OCI-LY7 (cell line): ENCODE data around the gene ALG9. TPM values are rescaled to one million over a fixed set of nuclear protein-coding genes. Genes with fewer than 3 reads are reported as not detected.

Experiments
- BruUV-seq: library from RNA; stranded (reverse); fragments of 400-500 nt; replicated peaks from 2 replicates; lab custom pipeline; 2021; lab: Mats Ljungman, UMichigan
- CTCF ChIA-PET: fragments of 300-600 bp; sonication (Branson Sonifier 250); formaldehyde crosslinking; loops from one replicate; lab custom pipeline; 2022; ENCODE audit warnings: antibody characterized with exemption; ENCODE audit not compliant: unreplicated experiment; lab: Charles Lee
- POLR2A ChIA-PET: fragments of 300-600 bp; sonication (Branson Sonifier 250); formaldehyde crosslinking; loops from one replicate; lab custom pipeline; 2022; ENCODE audit warnings: antibody characterized with exemption; lab: Charles Lee
- DNase-seq: peaks from one replicate; pipeline ENCODE4 v3.0.0-alpha.2; 2015; ENCODE audit warnings: low spot score
- H2AFZ ChIP-seq: fragments of 200-600 bp; sonication (generic), shearing (Covaris generic); 2 replicates; pipeline ENCODE4 v1.6.1; 2014; ENCODE audit warnings: mild to moderate bottlenecking, antibody characterized with exemption, low read length, moderate library complexity
- H3K27ac ChIP-seq: fragments of 200-600 bp; sonication (generic); 2 replicates; pipeline ENCODE4 v1.5.1; 2014; ENCODE audit warnings: mixed run types, low read depth, mild to moderate bottlenecking, moderate library complexity, low read length, inconsistent platforms; ENCODE audit not compliant: poor library complexity, severe bottlenecking
- H3K36me3 ChIP-seq: fragments of 200-600 bp; sonication (generic); 2 replicates; pipeline ENCODE4 v1.6.1; 2014; ENCODE audit warnings: mild to moderate bottlenecking, antibody characterized with exemption, low read length, moderate library complexity, mixed read lengths; ENCODE audit not compliant: insufficient read depth
- H3K4me1 ChIP-seq: fragments of 200-600 bp; sonication (generic); 2 replicates; pipeline ENCODE4 v1.5.1; 2014; ENCODE audit warnings: mild to moderate bottlenecking, low read length; ENCODE audit not compliant: insufficient read depth, poor library complexity, severe bottlenecking
- H3K4me2 ChIP-seq: fragments of 200-600 bp; sonication (generic); 2 replicates; pipeline ENCODE4 v1.6.1; 2014; ENCODE audit warnings: mild to moderate bottlenecking, low read length
- H3K4me3 ChIP-seq: fragments of 200-600 bp; sonication (generic); 2 replicates; pipeline ENCODE4 v1.5.1; 2014; ENCODE audit warnings: mild to moderate bottlenecking, low read depth, low read length; ENCODE audit not compliant: poor library complexity, severe bottlenecking
- H3K79me2 ChIP-seq: fragments of 200-600 bp; sonication (generic); 2 replicates; pipeline ENCODE4 v1.6.1; 2016; ENCODE audit warnings: low read depth, mild to moderate bottlenecking, low read length, moderate library complexity, mixed read lengths; ENCODE audit not compliant: insufficient read depth
- H3K9me2 ChIP-seq: fragments of 200-600 bp; sonication (generic); 2 replicates; pipeline ENCODE4 v1.6.1; 2016; ENCODE audit warnings: mild to moderate bottlenecking, low read length, mixed read lengths; ENCODE audit not compliant: insufficient read depth
- H3K9me3 ChIP-seq: fragments of 200-600 bp; sonication (generic); 2 replicates; pipeline ENCODE4 v1.6.1; 2014; ENCODE audit warnings: mild to moderate bottlenecking, mixed run types, low read length, mixed read lengths
- H4K20me1 ChIP-seq: fragments of 200-600 bp; sonication (generic); 2 replicates; pipeline ENCODE4 v1.6.1; 2014; ENCODE audit warnings: mild to moderate bottlenecking, antibody characterized with exemption, low read length, moderate library complexity, mixed read lengths; ENCODE audit not compliant: insufficient read depth
- EZH2phosphoT487 ChIP-seq: fragments of 200-600 bp; sonication (generic); IDR thresholded peaks from 2 replicates; pipeline ENCODE4 v1.6.1; 2018; ENCODE audit warnings: low read depth, borderline replicate concordance, mild to moderate bottlenecking, mixed run types, antibody characterized with exemption, low read length, moderate library complexity, mixed read lengths
- intact Hi-C: fragments of 100-400 bp; cut with micrococcal nuclease; formaldehyde crosslinking; loops from one replicate; pipeline ENCODE4 v1.10.0; 2022; ENCODE audit not compliant: unreplicated experiment
- total RNA-seq, 2 experiments: library from RNA; depleted of rRNA in 1 of 2; stranded (reverse); fragments of >200 nt in 1 of 2; shearing (Covaris generic) in 1 of 2; gene quantifications; 2 replicates each; pipeline ENCODE4 v1.2.3, GENCODE V29; 2014 to 2022
- TF ChIP-seq, protein P1 (sequence below): fragments of 200-600 bp; sonication (generic); conservative IDR thresholded peaks from 2 replicates; pipeline ENCODE4 v1.5.1; 2014; ENCODE audit warnings: mild to moderate bottlenecking, antibody characterized with exemption, low read length, moderate library complexity, mixed read lengths

The ALG9 gene
- total RNA-seq, 2 experiments from 2014 or later: 16.8 to 21.6 TPM

DNA sequence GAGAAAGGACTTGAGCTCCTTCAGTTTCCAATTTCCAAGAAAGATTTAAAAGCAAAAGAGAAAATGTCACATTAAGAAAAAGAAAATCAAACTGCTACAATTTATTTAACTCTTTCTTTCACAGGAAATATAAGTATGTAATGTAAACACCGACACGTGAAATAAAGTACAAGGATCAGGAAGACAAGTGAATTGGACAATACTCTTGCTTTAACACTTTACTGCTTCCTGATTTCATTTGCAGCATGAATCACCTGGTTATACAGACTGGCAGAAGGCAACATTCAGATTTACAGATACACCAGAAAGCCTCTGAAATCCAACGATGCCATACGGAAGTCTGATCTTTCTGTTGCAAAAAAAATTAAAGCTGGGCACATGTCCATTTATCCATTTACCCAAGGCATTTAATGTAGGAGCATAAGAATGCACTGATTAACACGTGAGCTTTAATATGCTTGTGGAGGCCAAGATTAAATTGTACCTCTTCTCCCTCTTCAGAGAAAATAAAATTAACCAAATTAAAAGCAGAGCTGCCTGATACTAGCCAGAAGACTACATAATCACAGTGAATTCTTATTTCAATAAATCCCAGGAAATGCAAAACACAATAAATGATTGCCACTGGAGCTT lies 89.2 kb downstream of the ALG9 start:
- peaks cover 7% of the 10 kb centered on the region for H3K4me1 ChIP-seq
- TF ChIP-seq, protein P1, sequence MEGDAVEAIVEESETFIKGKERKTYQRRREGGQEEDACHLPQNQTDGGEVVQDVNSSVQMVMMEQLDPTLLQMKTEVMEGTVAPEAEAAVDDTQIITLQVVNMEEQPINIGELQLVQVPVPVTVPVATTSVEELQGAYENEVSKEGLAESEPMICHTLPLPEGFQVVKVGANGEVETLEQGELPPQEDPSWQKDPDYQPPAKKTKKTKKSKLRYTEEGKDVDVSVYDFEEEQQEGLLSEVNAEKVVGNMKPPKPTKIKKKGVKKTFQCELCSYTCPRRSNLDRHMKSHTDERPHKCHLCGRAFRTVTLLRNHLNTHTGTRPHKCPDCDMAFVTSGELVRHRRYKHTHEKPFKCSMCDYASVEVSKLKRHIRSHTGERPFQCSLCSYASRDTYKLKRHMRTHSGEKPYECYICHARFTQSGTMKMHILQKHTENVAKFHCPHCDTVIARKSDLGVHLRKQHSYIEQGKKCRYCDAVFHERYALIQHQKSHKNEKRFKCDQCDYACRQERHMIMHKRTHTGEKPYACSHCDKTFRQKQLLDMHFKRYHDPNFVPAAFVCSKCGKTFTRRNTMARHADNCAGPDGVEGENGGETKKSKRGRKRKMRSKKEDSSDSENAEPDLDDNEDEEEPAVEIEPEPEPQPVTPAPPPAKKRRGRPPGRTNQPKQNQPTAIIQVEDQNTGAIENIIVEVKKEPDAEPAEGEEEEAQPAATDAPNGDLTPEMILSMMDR: no peak
- no peak for TF ChIP-seq EZH2phosphoT487
- no peak overlapping the region for H3K4me3 ChIP-seq
- H3K4me2 ChIP-seq: no peak overlapping the region
- no peaks in the 10 kb centered on the region for H3K9me3 ChIP-seq
- intact Hi-C loops: no loop called here
- ChIA-PET CTCF (no interaction called here), POLR2A (interaction anchor here (0.5 to 1.9 kb wide), 7 partner anchors 10 to 90 kb away, joined by 3 to 4 read pairs (median 3); no protein-coding TSS in a partner anchor)
- no peak overlapping the region for H2AFZ ChIP-seq
- no peaks in the 10 kb centered on the region for H3K79me2 ChIP-seq
- DNase-seq: no peak
- no peaks in the 10 kb centered on the region for H4K20me1 ChIP-seq
- no peak overlapping the region for H3K27ac ChIP-seq
- H3K9me2 ChIP-seq: no peaks in the 10 kb centered on the region
- peaks cover 10% of the 10 kb centered on the region; the same call in 1 of the 2 replicates for H3K36me3 ChIP-seq
- BruUV-seq: no TSS peak

DNA sequence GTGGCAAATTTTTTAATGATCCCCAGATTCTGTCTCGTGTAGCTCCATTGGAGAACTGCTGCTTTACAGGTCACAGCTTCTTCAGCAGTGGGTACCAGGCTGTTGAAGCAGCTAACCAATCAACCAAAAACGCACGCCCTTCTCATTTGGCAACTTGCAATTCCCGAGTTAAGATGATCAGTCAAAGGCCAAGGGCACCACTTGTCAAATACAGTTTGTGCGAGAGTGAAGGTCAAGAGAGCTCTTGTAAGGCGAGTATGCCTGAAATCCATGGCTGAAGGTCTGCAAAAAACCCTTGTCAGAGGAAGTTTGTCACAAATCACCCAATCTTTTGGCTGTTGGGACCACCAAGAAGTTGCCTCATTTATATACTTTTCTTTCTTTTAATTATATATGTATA lies 92.3 kb downstream of the ALG9 start:
- no peak for TF ChIP-seq EZH2phosphoT487
- TF ChIP-seq, protein P1: no peak
- ChIA-PET CTCF (no interaction called here), POLR2A (interaction anchor here (1.4 to 1.6 kb wide), 2 partner anchors 54 to 58 kb away, joined by 3 to 4 read pairs; no protein-coding TSS in a partner anchor)
- H3K79me2 ChIP-seq: no peaks in the 10 kb centered on the region
- peaks cover 29% of the 10 kb centered on the region for H3K4me1 ChIP-seq
- H3K9me2 ChIP-seq: no peaks in the 10 kb centered on the region
- no peaks in the 10 kb centered on the region for H3K9me3 ChIP-seq
- no peak overlapping the region for H3K4me3 ChIP-seq
- intact Hi-C loops: loop anchor here (2.0 to 5.0 kb wide), 2 partner anchors 82 to 324 kb away; no protein-coding TSS in a partner anchor
- no peak overlapping the region for H3K27ac ChIP-seq
- H3K4me2 ChIP-seq: no peak overlapping the region
- BruUV-seq: no TSS peak
- H3K36me3 ChIP-seq: no peaks in the 10 kb centered on the region
- no peak overlapping the region for H2AFZ ChIP-seq
- DNase-seq: no peak
- H4K20me1 ChIP-seq: no peaks in the 10 kb centered on the region
